CD4-positive, alpha-beta memory T cell (primary cell): ENCODE results near the gene PVALB. TPM values are rescaled to one million over a fixed set of nuclear protein-coding genes. Genes with fewer than 3 reads are reported as not detected.

Experiments
- CTCF ChIA-PET: fragments of 350-600 bp; sonication (Branson Sonifier 250); formaldehyde crosslinking; loops from one replicate; lab custom pipeline; 2021; ENCODE audit warnings: inconsistent platforms; ENCODE audit not compliant: partially characterized antibody; lab: Charles Lee
- POLR2A ChIA-PET: fragments of 350-600 bp; sonication (Branson Sonifier 250); formaldehyde crosslinking; loops from one replicate; lab custom pipeline; 2021; ENCODE audit not compliant: partially characterized antibody; lab: Charles Lee
- DNase-seq, 5 donors: peaks; one replicate each; pipeline versions ENCODE4 v3.0.0 to v3.0.0-alpha.2; 2020 to 2022; ENCODE audit warnings: mixed read lengths in 1 of 5
- H3K27ac ChIP-seq: one replicate; pipeline ENCODE4 v1.7.0; 2013; ENCODE audit warnings: low read depth, low read length
- H3K27me3 ChIP-seq: 2 replicates; pipeline ENCODE4 v1.7.0; 2013; ENCODE audit warnings: mild to moderate bottlenecking, low read length, moderate library complexity; ENCODE audit not compliant: insufficient read depth
- H3K36me3 ChIP-seq: 2 replicates; pipeline ENCODE4 v1.7.0; 2013; ENCODE audit warnings: mild to moderate bottlenecking, low read length, moderate library complexity; ENCODE audit not compliant: insufficient read depth
- H3K4me1 ChIP-seq: 2 replicates; pipeline ENCODE4 v1.7.0; 2013; ENCODE audit warnings: mild to moderate bottlenecking, low read length, moderate library complexity; ENCODE audit not compliant: insufficient read depth
- H3K4me3 ChIP-seq, 2 donors: one replicate each; pipeline ENCODE4 v1.7.0; 2013; ENCODE audit warnings: low read length in 2 of 2, mild to moderate bottlenecking in 1 of 2
- H3K9me3 ChIP-seq, 2 donors: one replicate each; pipeline ENCODE4 v1.7.0; 2013; ENCODE audit warnings: low read length in 2 of 2, control low read depth in 1 of 2; ENCODE audit not compliant: control insufficient read depth in 1 of 2
- H3K27ac Mint-ChIP-seq, 7 donors: one replicate each; pipeline ENCODE4 v1.8.0; 2020 to 2021; ENCODE audit warnings: mixed read lengths in 7 of 7, mild to moderate bottlenecking in 6 of 7, inconsistent platforms in 3 of 7, moderate library complexity in 3 of 7
- H3K27me3 Mint-ChIP-seq, 2 donors: one replicate each; pipeline ENCODE4 v1.8.0; 2020 to 2021; ENCODE audit warnings: mixed read lengths in 2 of 2
- H3K36me3 Mint-ChIP-seq, 2 donors: one replicate each; pipeline ENCODE4 v1.8.0; 2020 to 2021; ENCODE audit warnings: mixed read lengths in 2 of 2, inconsistent platforms in 1 of 2, mild to moderate bottlenecking in 1 of 2
- H3K4me1 Mint-ChIP-seq, 4 donors: one replicate each; pipeline ENCODE4 v1.8.0; 2020 to 2021; ENCODE audit warnings: mixed read lengths in 4 of 4, mild to moderate bottlenecking in 1 of 4
- H3K4me3 Mint-ChIP-seq, 8 donors: one replicate each; pipeline ENCODE4 v1.8.0; 2020 to 2021; ENCODE audit warnings: mixed read lengths in 8 of 8, mild to moderate bottlenecking in 7 of 8, moderate library complexity in 6 of 8, inconsistent platforms in 3 of 8
- H3K9me3 Mint-ChIP-seq, 8 donors: one replicate each; pipeline ENCODE4 v1.8.0; 2020 to 2021; ENCODE audit warnings: mixed read lengths in 8 of 8, mild to moderate bottlenecking in 5 of 8, inconsistent platforms in 3 of 8, moderate library complexity in 1 of 8
- intact Hi-C: fragments of 100-400 bp; cut with micrococcal nuclease; formaldehyde crosslinking; loops from one replicate; pipeline ENCODE4 v1.15.1; 2023
- polyA plus RNA-seq, 2 donors: library from polyadenylated mRNA; unstranded; fragments of 300-500 nt; fragmentation: Illumina TruSeq; gene quantifications; one replicate each; pipeline ENCODE4 v1.2.3, GENCODE V29; 2021
- total RNA-seq, 2 experiments: library from RNA; stranded (reverse); gene quantifications; one replicate each; pipeline ENCODE4 v1.2.3, GENCODE V29; 2021

Gene PVALB
- total and polyA plus RNA-seq, 4 experiments from 2014 or later, result not detected

DNA sequence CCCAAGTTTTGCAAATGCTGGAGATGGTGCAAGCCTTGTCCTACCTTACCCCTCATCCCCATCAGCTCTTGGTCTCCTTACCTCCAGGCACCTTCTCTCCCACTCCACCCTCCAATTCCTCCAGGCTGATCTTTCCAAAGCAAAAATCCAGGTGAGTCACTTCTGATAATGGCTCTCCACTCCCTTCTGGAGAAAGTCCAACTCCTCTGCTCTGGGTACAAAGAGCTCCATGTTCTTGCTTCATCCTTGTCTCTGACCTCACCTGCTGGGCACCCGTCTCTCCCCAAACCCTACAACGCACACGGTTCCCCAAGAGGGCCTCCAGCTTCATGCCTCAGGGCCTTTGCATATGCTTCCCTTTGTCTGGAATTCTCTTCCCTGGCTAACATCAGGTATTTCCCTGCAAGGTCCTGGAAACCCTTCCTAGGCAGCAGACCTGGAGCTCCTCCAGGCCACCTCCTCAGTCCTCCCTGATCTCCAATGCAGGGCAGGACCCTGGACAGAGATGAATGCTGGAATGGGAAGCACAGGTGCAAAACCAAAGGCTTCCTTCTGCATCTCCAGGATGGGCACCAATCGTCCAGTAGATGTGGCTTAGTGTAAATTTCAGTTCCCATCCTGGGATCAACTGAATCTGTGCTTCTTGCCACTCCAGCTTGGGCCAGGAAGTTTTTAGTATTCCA lies 63.6 kb downstream of the PVALB start:
- Mint-ChIP-seq H3K27me3 (peaks cover 10 to 11% of the 10 kb centered on the region in 2 donors), H3K4me1 (peaks cover 2 to 13% (median 5%) of the 10 kb centered on the region in 4 donors), H3K4me3 (no peak overlapping the region), H3K36me3 (no peaks in the 10 kb centered on the region), H3K27ac (no peak overlapping the region), H3K9me3 (no peaks in the 10 kb centered on the region)
- intact Hi-C loops, result no loop called here
- Histone ChIP-seq H3K27ac (no peak overlapping the region), H3K9me3 (no peaks in the 10 kb centered on the region), H3K4me3 (no peak overlapping the region), H3K36me3 (no peaks in the 10 kb centered on the region), H3K4me1 (peaks cover 5% of the 10 kb centered on the region), H3K27me3 (peaks cover 4% of the 10 kb centered on the region)
- ChIA-PET POLR2A (no interaction called here), CTCF (interaction anchor here (1.7 kb wide), 1 partner anchor 11 kb away, joined by 5 read pairs; no protein-coding TSS in a partner anchor)
- DNase-seq, result no peak

Other genes with a start within 250 kb of the PVALB start
- gene CACNG2, start 113.3 kb downstream of the PVALB start, total RNA-seq, result not detected
- not detected for gene CACNG2, start 113.3 kb downstream of the PVALB start, polyA plus RNA-seq
- 10 to 100 TPM; 38.2 to 42.6 TPM for gene IFT27, start 40.9 kb downstream of the PVALB start, total RNA-seq
- gene IFT27, start 40.9 kb downstream of the PVALB start, polyA plus RNA-seq, result 10 to 100 TPM in 1 of 2 donors, 1 to 10 TPM in 1; 9.8 to 11.1 TPM
- 10 to 100 TPM; 16.6 to 17.5 TPM for gene NCF4, start 44.0 kb upstream of the PVALB start, total RNA-seq
- gene NCF4, start 44.0 kb upstream of the PVALB start, polyA plus RNA-seq, result 10 to 100 TPM; 26.8 to 28.0 TPM
- 1 to 10 TPM; 1.2 TPM for gene CSF2RB, start 96.6 kb upstream of the PVALB start, total RNA-seq
- gene CSF2RB, start 96.6 kb upstream of the PVALB start, polyA plus RNA-seq, result under 1 TPM in 1 of 2 donors, not detected in 1; 0.34 TPM
- gene TST, start 202.4 kb upstream of the PVALB start, total RNA-seq, result under 1 TPM; 0.29 to 0.58 TPM
- gene TST, start 202.4 kb upstream of the PVALB start, polyA plus RNA-seq, result 1 to 10 TPM in 1 of 2 donors, under 1 TPM in 1; 0.34 to 1.4 TPM
- gene MPST, start 202.7 kb upstream of the PVALB start, total RNA-seq, result 1 to 10 TPM; 3.7 to 5.2 TPM
- 1 to 10 TPM; 6.1 to 7.4 TPM for gene MPST, start 202.7 kb upstream of the PVALB start, polyA plus RNA-seq
- gene KCTD17, start 234.7 kb upstream of the PVALB start, total RNA-seq, result 10 to 100 TPM; 32.3 to 33.4 TPM
- 10 to 100 TPM in 1 of 2 donors, 1 to 10 TPM in 1; 9.0 to 13.2 TPM for gene KCTD17, start 234.7 kb upstream of the PVALB start, polyA plus RNA-seq